TTC549 (cell line): ENCODE measurements around the gene KLHL40.

ENCODE experiments used
- FAIRE-seq: peaks from 2 replicates; lab custom pipeline; 2012; peaks lifted over from hg19 to GRCh38; lab: Jason Lieb, UNC

Gene KLHL40

GRCh38 chr3:42691816-42692666 is 6.7 kb downstream of the KLHL40 start:
- FAIRE-seq: no peak

GRCh38 chr3:42692667-42693529 is 7.6 kb downstream of the KLHL40 start:
- FAIRE-seq: no peak

GRCh38 chr3:42693530-42693930 is 8.2 kb downstream of the KLHL40 start:
- no peak for FAIRE-seq

- FAIRE-seq: no peak
Measured at GRCh38 chr3:42694366-42694765, 9.0 kb downstream of the KLHL40 start.

GRCh38 chr3:42696356-42697288 is 11.3 kb downstream of the KLHL40 start:
- FAIRE-seq: no peak

GRCh38 chr3:42697289-42698051 is 12.1 kb downstream of the KLHL40 start:
- no peak for FAIRE-seq

- FAIRE-seq: no peak
Measured at GRCh38 chr3:42698216-42698910, 13.0 kb downstream of the KLHL40 start.

GRCh38 chr3:42698911-42699230 is 13.5 kb downstream of the KLHL40 start:
- FAIRE-seq: no peak

GRCh38 chr3:42699511-42699971 is 14.2 kb downstream of the KLHL40 start:
- FAIRE-seq: no peak

- no peak for FAIRE-seq
Measured at GRCh38 chr3:42700366-42701288, 15.3 kb downstream of the KLHL40 start.

GRCh38 chr3:42701371-42702065 is 16.2 kb downstream of the KLHL40 start:
- no peak for FAIRE-seq

- no peak for FAIRE-seq
Measured at GRCh38 chr3:42702066-42702951, 17.0 kb downstream of the KLHL40 start, which contains the start of gene HHATL. Gene HHATL, minus strand, starts transcription at chr3:42702798. Its CDS starts 1,972 bp downstream, at chr3:42700826.

GRCh38 chr3:42702982-42703694 is 17.8 kb downstream of the KLHL40 start:
- FAIRE-seq: no peak

- no peak for FAIRE-seq
Measured at GRCh38 chr3:42703695-42704025, 18.3 kb downstream of the KLHL40 start.

GRCh38 chr3:42704136-42704841 is 19.0 kb downstream of the KLHL40 start:
- FAIRE-seq: no peak

GRCh38 chr3:42705058-42705767 is 19.9 kb downstream of the KLHL40 start:
- FAIRE-seq: no peak
